Endothelial cell (in vitro differentiated cells): ENCODE data around the gene ANKRD29. TPM values are rescaled to one million over a fixed set of nuclear protein-coding genes. Genes with fewer than 3 reads are reported as not detected.

Experiments used
- DNase-seq: peaks from one replicate; pipeline ENCODE4 v3.0.0; 2021; ENCODE audit warnings: low spot score
- H3K27ac Mint-ChIP-seq: one replicate; pipeline ENCODE4 v1.8.0; 2021; ENCODE audit warnings: mixed read lengths, inconsistent platforms; ENCODE audit not compliant: unreplicated experiment
- H3K27me3 Mint-ChIP-seq: one replicate; pipeline ENCODE4 v1.8.0; 2021; ENCODE audit warnings: mild to moderate bottlenecking, moderate library complexity, mixed read lengths, inconsistent platforms; ENCODE audit not compliant: unreplicated experiment
- H3K36me3 Mint-ChIP-seq: one replicate; pipeline ENCODE4 v1.8.0; 2021; ENCODE audit warnings: mild to moderate bottlenecking, low read depth, mixed read lengths, inconsistent platforms; ENCODE audit not compliant: unreplicated experiment
- H3K4me1 Mint-ChIP-seq: one replicate; pipeline ENCODE4 v1.8.0; 2021; ENCODE audit warnings: mild to moderate bottlenecking, mixed read lengths, inconsistent platforms; ENCODE audit not compliant: unreplicated experiment
- H3K4me3 Mint-ChIP-seq: one replicate; pipeline ENCODE4 v1.8.0; 2021; ENCODE audit warnings: mild to moderate bottlenecking, mixed read lengths, inconsistent platforms; ENCODE audit not compliant: unreplicated experiment
- H3K9me3 Mint-ChIP-seq: one replicate; pipeline ENCODE4 v1.8.0; 2021; ENCODE audit warnings: mixed read lengths, inconsistent platforms; ENCODE audit not compliant: unreplicated experiment
- total RNA-seq: library from RNA; stranded (reverse); fragmentation: NEBNext Ultra II Directional; extraction: Animal tissue kit (Norgen Biotek cat#: 25700); gene quantifications from one replicate; pipeline ENCODE4 v1.2.1, GENCODE V29; 2021; ENCODE audit not compliant: unreplicated experiment
- TF ChIP-seq, protein P1 (sequence below): fragments of 200-600 bp; sonication (generic); IDR thresholded peaks from one replicate; pipeline ENCODE4 v1.5.0; 2021; ENCODE audit warnings: antibody characterized with exemption; ENCODE audit not compliant: unreplicated experiment

The ANKRD29 gene
- total RNA-seq, 1 donor from 2014 or later, result not detected

- Mint-ChIP-seq H3K27me3 (peaks cover 5% of the 10 kb centered on the region), H3K4me3 (no peak overlapping the region), H3K4me1 (peaks cover 3% of the 10 kb centered on the region), H3K9me3 (peaks cover 5% of the 10 kb centered on the region), H3K27ac (no peak overlapping the region), H3K36me3 (peaks cover 4% of the 10 kb centered on the region)
- TF ChIP-seq, protein P1, sequence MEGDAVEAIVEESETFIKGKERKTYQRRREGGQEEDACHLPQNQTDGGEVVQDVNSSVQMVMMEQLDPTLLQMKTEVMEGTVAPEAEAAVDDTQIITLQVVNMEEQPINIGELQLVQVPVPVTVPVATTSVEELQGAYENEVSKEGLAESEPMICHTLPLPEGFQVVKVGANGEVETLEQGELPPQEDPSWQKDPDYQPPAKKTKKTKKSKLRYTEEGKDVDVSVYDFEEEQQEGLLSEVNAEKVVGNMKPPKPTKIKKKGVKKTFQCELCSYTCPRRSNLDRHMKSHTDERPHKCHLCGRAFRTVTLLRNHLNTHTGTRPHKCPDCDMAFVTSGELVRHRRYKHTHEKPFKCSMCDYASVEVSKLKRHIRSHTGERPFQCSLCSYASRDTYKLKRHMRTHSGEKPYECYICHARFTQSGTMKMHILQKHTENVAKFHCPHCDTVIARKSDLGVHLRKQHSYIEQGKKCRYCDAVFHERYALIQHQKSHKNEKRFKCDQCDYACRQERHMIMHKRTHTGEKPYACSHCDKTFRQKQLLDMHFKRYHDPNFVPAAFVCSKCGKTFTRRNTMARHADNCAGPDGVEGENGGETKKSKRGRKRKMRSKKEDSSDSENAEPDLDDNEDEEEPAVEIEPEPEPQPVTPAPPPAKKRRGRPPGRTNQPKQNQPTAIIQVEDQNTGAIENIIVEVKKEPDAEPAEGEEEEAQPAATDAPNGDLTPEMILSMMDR, result no peak
- no peak for DNase-seq
These were observed 2.0 kb upstream of the ANKRD29 start for GRCh38 chr18:23664674-23665073.

GRCh38 chr18:23661735-23662308 is 889 bp downstream of the ANKRD29 start:
- H3K36me3 Mint-ChIP-seq, result peaks cover 4% of the 10 kb centered on the region
- no peaks in the 10 kb centered on the region for H3K9me3 Mint-ChIP-seq
- TF ChIP-seq, protein P1, result no peak
- no peak overlapping the region for H3K27ac Mint-ChIP-seq
- DNase-seq, result no peak
- H3K4me1 Mint-ChIP-seq, result peaks cover 3% of the 10 kb centered on the region
- peaks cover 5% of the 10 kb centered on the region for H3K27me3 Mint-ChIP-seq
- H3K4me3 Mint-ChIP-seq, result peak overlapping the region; percentile 64

DNA sequence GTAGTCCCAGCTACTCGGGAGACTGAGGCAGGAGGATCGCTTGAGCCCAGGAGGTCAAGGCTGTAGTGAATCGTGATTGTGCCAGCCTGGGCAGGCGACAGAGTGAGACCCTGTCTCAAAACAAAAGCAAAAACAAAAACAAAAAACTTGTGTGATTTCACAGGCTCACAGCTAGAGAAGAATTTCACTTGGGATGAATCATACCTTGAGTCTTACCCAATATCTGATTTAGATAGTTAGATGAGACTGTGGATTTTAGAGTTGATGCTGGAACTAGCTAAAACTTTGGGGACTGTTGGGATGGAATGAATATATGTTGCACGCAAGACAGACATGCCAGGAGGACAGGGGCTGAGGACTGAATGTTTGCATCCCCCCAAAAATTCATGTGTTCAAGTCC is 4.4 kb downstream of the ANKRD29 start:
- peaks cover 5% of the 10 kb centered on the region for H3K27me3 Mint-ChIP-seq

GRCh38 chr18:23652232-23652631 is 10.5 kb downstream of the ANKRD29 start:
- Mint-ChIP-seq H3K4me3 (no peak overlapping the region), H3K36me3 (no peaks in the 10 kb centered on the region), H3K27me3 (no peaks in the 10 kb centered on the region), H3K27ac (no peak overlapping the region), H3K4me1 (peaks cover 19% of the 10 kb centered on the region), H3K9me3 (no peaks in the 10 kb centered on the region)
- TF ChIP-seq, protein P1, result no peak
- no peak for DNase-seq

More for the DNA sequence above, 4.4 kb downstream of the ANKRD29 start:
- TF ChIP-seq, protein P1, result no peak
- H3K4me3 Mint-ChIP-seq, result no peak overlapping the region
- H3K9me3 Mint-ChIP-seq, result no peaks in the 10 kb centered on the region
- no peak overlapping the region for H3K27ac Mint-ChIP-seq
- peaks cover 3% of the 10 kb centered on the region for H3K4me1 Mint-ChIP-seq
- peaks cover 4% of the 10 kb centered on the region for H3K36me3 Mint-ChIP-seq
- DNase-seq, result no peak

- TF ChIP-seq, protein P1, result no peak
- Mint-ChIP-seq H3K4me1 (peaks cover 19% of the 10 kb centered on the region), H3K27me3 (no peaks in the 10 kb centered on the region), H3K27ac (no peak overlapping the region), H3K4me3 (no peak overlapping the region), H3K36me3 (no peaks in the 10 kb centered on the region), H3K9me3 (no peaks in the 10 kb centered on the region)
- DNase-seq, result no peak
These were observed 11.5 kb downstream of the ANKRD29 start for GRCh38 chr18:23650968-23651927.
